HG03103 (cell line): ENCODE measurements around the gene PRELID1.

Source experiments
- ATAC-seq: cut with Tn5 transposase; IDR thresholded peaks from one replicate; pipeline ENCODE4 v1.9.1; 2021; ENCODE audit warnings: low read depth; ENCODE audit not compliant: unreplicated experiment

Gene PRELID1

GRCh38 chr5:177312649-177313181 lies 9.1 kb downstream of the PRELID1 start:
- peak; percentile 25 for ATAC-seq

DNA sequence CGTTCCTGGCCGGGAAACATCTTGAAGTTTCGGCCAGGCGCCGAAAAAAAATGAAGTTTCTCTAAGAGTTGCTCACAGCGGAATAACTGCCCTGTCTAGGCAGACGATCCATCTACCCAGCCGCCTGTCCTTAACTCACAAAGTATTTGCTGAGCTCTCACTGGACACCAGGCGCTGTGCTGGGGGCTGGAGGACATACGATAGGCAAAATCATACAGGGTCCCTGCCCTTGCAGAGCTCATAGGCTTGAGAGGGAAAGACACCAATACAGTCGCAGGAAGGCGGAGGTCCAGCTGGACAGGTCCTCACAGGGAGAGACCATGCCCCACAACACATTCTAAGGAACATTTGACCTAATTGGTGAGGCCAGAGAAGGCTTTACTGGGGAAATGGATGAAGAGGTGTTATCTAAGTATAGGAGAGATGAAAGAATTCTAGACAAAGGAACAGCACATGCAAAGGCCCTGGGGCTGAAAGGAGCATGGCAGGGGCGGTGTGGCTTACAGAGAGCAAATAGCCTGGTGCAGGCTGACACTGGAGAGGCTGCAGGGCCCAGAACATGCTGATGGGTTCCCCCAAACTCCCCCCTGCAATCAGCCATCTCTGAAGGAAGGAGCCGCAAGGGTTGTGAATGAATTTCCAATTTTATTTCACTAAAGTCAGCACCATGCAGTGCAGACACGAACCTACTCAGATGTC lies 10.1 kb downstream of the PRELID1 start:
- no peak for ATAC-seq

- no peak for ATAC-seq
Observed at GRCh38 chr5:177314376-177315342, 11.1 kb downstream of the PRELID1 start.

DNA sequence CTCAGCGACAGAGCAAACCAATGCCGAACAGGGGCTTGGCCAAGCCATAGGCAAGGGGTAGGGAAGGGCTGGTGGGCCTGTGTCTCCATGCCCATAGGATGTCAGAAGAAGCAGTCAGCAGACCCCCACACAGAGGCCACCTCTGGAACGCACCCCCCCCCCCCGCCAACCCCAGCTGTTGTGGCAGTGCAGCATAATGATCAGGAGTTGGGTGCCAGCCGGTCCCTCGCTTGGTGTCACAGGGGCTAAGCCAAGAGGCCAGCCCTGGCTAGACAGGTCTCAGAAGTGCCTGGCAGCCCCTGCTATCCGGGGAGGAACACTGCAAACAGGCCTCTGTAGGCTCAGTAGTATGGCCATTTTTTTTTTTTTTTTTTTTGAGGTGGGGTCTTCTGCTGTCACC lies 11.8 kb downstream of the PRELID1 start:
- ATAC-seq, result no peak

DNA sequence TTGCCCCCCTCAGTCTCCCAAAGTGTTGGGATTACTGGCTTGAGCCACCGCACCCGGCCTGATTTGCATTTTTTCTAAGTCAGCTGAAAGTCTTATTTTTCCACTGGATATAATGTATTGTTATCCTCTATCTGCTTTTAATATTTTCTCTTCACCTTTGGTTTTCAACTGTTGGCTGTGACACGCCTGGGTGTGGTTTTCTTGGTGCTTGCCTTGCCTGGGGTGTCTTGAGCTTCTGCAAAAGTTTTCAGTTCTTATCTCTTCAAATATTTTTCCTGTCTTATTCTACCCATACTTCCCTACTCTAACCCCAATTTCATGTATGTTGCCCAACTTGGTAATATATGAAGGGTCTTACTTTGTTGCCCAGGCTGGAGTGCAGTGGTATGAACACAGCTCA lies 12.4 kb downstream of the PRELID1 start:
- ATAC-seq, result no peak

DNA sequence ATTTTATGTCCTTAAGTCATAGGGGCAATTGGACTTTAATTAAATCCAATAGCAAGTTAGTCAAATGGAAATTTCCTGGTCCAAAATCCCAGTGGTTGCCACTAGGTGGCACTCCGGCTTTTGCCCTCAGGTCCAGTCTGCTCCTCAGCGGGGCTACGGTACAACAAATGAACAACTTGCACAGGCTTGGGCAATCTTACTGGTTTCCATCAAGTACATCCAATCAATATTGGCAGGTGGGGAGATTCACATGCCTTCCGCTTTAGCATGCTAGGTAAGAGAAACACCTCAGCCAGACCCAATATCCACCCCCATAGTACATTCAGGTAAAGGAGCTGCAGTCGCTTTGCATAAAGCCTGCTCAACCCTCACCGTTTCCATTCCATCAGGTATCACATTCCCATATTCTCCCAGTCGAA lies 14.4 kb downstream of the PRELID1 start:
- no peak for ATAC-seq

DNA sequence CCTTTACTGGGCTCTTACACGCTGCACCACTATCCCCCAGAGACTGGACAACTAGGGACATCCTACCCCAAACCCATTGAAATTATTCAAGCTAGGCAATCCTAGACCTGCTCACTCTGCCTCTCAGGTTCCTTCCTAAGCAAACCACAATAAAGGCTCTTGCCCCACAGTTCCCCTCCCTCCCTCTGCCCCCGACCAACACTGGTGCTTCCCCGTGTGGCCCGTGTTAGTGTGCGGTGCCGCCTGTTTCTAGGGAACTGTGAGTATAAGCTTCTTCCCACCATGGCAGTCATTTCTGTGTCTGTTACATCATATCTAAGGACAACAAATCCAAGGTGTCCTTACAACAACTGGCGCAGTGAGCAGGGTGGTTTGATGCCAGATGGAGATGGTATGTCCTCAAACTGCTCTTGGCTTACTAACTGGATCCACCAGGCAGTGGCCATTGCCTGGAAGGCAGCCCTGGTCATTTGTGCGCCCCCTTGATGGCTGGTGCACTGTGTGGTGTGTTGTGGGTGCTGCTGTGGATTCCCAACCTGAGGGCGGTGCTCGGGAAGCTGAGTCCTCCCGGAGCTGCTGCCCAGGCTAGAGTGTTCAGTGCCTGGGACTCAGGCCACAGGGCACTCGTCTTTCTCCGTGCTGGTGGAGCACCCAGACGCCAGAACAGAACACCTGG lies 16.5 kb downstream of the PRELID1 start:
- ATAC-seq, result no peak

DNA sequence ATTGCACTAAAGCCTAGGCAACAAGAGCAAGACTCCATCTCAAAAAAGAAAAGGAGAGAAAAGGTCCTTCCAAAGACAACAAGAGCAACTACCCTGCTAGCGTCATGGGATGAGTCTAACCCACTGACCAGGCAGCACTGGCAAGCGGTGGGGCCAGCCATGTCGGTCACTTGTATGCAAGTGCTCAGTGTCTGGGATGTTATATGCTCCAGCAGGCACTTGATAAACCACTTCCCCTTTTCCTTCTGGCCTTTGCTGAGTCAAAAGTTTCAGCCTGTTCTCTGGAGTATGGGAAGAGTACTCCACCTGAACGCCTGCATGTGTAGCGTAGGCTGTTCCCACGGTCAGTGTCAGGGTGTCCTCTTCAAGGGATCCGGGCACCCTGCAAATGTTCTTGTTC lies 17.3 kb downstream of the PRELID1 start:
- no peak for ATAC-seq

GRCh38 chr5:177325868-177326381 lies 22.3 kb downstream of the PRELID1 start:
- ATAC-seq, result no peak

DNA sequence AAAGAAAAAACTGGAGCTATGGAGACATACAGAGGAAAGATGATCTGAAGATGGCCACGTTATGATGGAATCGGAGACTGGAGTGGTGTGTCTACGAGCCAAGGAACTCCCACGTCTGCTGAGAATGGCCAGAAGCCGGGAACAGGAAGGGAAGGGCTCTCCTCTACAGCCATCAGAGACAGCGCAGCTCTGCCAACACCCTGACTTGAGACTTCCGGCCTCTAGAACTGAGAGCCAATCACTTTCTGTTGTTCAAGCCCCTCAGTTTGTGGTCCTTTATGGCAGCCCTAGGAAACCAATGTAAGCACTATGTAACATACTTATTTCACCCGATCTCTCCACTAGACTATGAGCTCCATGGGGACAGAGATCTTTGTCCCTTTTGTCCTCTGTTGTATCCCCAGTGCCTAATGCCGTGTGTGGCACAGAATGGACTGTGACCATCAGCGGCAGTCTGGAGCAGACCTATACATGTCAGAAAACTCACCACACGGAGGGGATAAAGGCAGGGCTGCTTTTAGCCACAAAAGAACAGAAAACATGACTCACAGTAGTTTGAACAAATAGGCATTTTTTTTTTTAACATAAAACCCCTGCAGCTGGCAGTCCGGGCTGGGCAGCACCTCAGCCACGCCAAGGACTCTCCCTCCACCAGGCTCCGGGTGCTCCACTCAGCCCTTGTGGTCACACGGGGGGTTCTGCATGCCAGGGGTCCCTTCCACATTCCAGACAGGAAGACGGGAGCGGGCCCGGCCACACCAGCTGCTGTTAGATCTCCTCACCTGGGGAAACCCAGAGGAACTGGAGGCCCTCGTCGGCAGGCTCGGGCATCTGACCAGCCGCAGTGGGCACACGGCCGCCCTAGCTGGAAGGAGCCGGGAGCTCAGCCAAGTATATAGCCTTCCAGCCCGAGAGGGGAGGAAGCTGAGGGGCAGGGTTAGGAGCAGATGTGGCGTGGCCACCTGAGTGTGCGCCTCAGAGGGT lies 24.2 kb downstream of the PRELID1 start:
- no peak for ATAC-seq

DNA sequence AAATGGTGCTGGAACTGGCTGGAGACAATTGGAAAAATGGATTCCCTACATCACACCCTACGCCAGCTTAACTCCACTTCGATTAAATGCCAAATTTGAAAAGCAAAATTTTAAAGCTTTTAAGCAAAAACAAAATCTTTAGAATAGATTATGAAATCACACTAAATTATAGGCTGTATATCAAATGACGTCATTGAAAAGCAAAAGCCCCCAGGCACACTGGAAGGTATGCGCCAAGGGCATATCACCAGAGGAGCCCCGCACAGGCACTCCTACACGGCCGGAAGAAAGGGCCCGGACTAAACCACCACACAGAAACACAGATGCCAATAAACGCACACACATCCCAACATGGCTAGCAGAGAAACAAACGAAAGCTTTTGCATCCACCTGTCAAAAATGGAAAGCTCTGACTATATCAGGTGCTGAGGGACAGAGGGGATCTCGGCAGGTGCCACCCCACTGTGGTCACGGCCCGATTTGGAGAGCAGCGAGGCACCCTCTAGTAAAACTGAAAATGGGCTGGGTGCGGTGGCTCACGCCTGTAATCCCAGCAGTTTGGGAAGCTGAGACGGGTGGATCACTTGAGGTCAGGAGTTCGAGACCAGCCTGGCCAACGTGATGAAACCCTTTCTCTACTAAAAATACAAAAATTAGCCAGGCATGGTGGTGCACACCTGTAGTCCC lies 25.1 kb downstream of the PRELID1 start:
- ATAC-seq, result no peak

- no peak for ATAC-seq
Observed at GRCh38 chr5:177329883-177330282, 26.3 kb downstream of the PRELID1 start.

GRCh38 chr5:177330991-177331842 lies 27.6 kb downstream of the PRELID1 start:
- ATAC-seq, result no peak

GRCh38 chr5:177332031-177332895 lies 28.7 kb downstream of the PRELID1 start:
- ATAC-seq, result no peak

GRCh38 chr5:177332896-177333260 lies 29.3 kb downstream of the PRELID1 start:
- ATAC-seq, result no peak

DNA sequence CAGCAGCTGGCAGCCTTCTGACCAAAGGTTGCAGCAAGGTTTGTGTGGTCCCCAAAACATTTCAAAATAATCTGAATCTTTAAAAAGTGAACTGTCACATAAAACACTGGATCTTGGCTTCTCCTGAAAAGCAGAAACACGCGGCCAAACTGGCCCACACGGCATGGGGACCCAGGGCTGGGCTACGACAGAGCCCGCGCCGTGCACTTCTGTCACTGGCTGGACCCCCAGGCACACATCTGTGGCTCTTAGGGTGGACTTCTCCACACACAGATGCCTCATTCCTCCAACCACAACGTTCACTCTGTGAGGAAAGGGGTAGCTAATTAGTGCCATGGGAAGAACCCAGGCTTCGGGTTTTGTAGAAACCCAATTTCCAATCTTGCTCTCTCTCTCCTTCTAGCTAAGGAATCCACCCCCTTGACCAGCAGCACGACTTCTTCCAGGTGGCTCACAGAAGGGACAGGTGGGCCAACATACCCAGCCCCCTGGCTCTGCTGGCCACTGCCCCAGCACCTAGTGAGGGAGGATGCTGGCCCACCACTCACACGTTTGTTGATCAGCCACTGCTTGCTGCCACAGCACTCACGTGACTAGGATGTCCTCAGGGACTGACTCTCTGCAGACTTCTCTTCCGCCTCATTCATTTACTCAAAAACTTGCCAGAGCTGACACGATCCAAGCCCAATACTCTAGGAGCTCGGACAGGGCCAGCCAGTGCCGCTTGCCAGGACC lies 30.0 kb downstream of the PRELID1 start:
- ATAC-seq, result no peak

DNA sequence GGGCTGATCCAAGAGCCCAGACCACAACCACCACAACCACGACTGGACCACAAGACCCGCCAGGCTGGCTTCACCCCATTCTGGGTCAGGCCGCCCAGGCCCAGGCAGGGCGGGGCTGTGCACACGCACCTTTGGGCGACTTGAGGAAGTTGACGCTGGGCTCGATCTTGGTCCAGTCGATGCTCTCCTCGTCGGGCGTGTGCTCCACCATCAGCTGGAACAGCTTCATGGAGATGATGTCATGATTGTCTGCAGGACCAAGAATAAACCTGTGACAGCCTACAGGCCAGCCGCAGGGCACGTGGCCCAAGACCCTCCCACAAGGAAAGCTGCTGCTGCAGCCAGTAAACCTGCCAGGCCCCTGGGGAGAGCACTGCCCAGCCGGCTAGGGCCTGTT lies 30.6 kb downstream of the PRELID1 start:
- no peak for ATAC-seq
